HepG2 (cell line): ENCODE measurements around the gene HSPA5. TPM values are rescaled to one million over a fixed set of nuclear protein-coding genes. Genes with fewer than 3 reads are reported as not detected.

Experiments
- CENPBD1 ChIP-seq: sonication (generic); formaldehyde crosslinking; IDR thresholded peaks from 2 replicates; pipeline ENCODE4 v1.8.0; 2022; ENCODE audit warnings: missing genetic modification reagents, low read depth, mild to moderate bottlenecking, borderline replicate concordance
- DBP ChIP-seq: sonication (generic); formaldehyde crosslinking; IDR thresholded peaks from 2 replicates; pipeline ENCODE4 v1.4.0; 2020; ENCODE audit warnings: missing genetic modification reagents; ENCODE audit errors: not compliant biosample characterization
- IRF1 ChIP-seq: sonication (generic); formaldehyde crosslinking; IDR thresholded peaks from 2 replicates; pipeline ENCODE4 v1.4.0; 2020; ENCODE audit warnings: low read depth, mild to moderate bottlenecking, missing genetic modification reagents
- NR2C2 ChIP-seq: sonication (generic); formaldehyde crosslinking; IDR thresholded peaks from 2 replicates; pipeline ENCODE4 v1.4.0; 2020; ENCODE audit warnings: missing genetic modification reagents, mild to moderate bottlenecking, moderate library complexity, borderline replicate concordance
- SP1 ChIP-seq, 2 experiments: fragments of 450-650 bp in 1 of 2; sonication (generic) in 1 of 2; formaldehyde crosslinking in 1 of 2; IDR thresholded peaks; 2 replicates each; pipeline versions ENCODE4 v1.4.0 to v1.6.1; 2016 to 2020; ENCODE audit warnings: missing genetic modification reagents in 1 of 2
- TSC22D2 ChIP-seq: sonication (generic); formaldehyde crosslinking; IDR thresholded peaks from 2 replicates; pipeline ENCODE4 v1.5.1; 2020; ENCODE audit warnings: missing genetic modification reagents, mild to moderate bottlenecking, borderline replicate concordance
- ZHX1 ChIP-seq: sonication (generic); formaldehyde crosslinking; IDR thresholded peaks from 2 replicates; pipeline ENCODE4 v1.8.1; 2022; ENCODE audit warnings: low read depth, mild to moderate bottlenecking, missing genetic modification reagents
- ZNF230 ChIP-seq: sonication (generic); formaldehyde crosslinking; IDR thresholded peaks from 2 replicates; pipeline ENCODE4 v1.4.0; 2020; ENCODE audit warnings: mild to moderate bottlenecking, missing genetic modification reagents
- ZNF407 ChIP-seq: sonication (generic); formaldehyde crosslinking; IDR thresholded peaks from one replicate; pipeline ENCODE4 v1.5.1; 2020; ENCODE audit warnings: mild to moderate bottlenecking, missing genetic modification reagents; ENCODE audit errors: not compliant biosample characterization
- ZNF558 ChIP-seq: sonication (generic); formaldehyde crosslinking; IDR thresholded peaks from 2 replicates; pipeline ENCODE4 v1.9.0; 2022; ENCODE audit warnings: mild to moderate bottlenecking, missing genetic modification reagents, borderline replicate concordance
- ZNF782 ChIP-seq: sonication (generic); formaldehyde crosslinking; IDR thresholded peaks from 2 replicates; pipeline ENCODE4 v1.4.0; 2020; ENCODE audit warnings: missing genetic modification reagents, mild to moderate bottlenecking, borderline replicate concordance
- ZNF839 ChIP-seq: sonication (generic); formaldehyde crosslinking; IDR thresholded peaks from 2 replicates; pipeline ENCODE4 v1.4.0; 2020; ENCODE audit warnings: missing genetic modification reagents, mild to moderate bottlenecking, borderline replicate concordance
- ZSCAN9 ChIP-seq: IDR thresholded peaks from 2 replicates; pipeline ENCODE4 v1.6.1; 2016; ENCODE audit warnings: borderline replicate concordance
- polyA plus RNA-seq, 8 experiments: library from polyadenylated mRNA; depleted of rRNA in 3 of 8; stranded (reverse) in 7 of 8; unstranded in 1 of 8; fragments of >200 nt; fragmentation: Illumina TruSeq in 4 of 8; extraction: Trizol in 4 of 8; gene quantifications; 2 replicates each; pipeline versions ENCODE4 v1.2.1 to v1.2.3, GENCODE V29; 2011 to 2016; ENCODE audit warnings: low read depth in 4 of 8, missing spikeins in 1 of 8, mixed read lengths in 1 of 8; ENCODE audit not compliant: insufficient read depth in 1 of 8
- total RNA-seq, 5 experiments: library from RNA; depleted of rRNA; stranded (reverse); fragments of >200 nt; fragmentation: Illumina TruSeq; extraction: Trizol; gene quantifications; 2 replicates each; pipeline ENCODE4 v1.2.3, GENCODE V29; 2016; ENCODE audit warnings: low read depth in 1 of 5

The HSPA5 gene
- total and polyA plus RNA-seq, 2 of the 13 experiments (the other 11 are each of a cell fraction or from before 2014, with no cell fraction given) = 201 to 206 TPM

GRCh38 chr9:125189361-125190289 lies 51.5 kb downstream of the HSPA5 start, which contains the start of gene PPP6C (continued):
- no peak for TF ChIP-seq ZNF407
- peak; percentile 14; the same call in 1 of the 2 replicates for TF ChIP-seq ZNF230 (CRISPR knock-in tag)
- no peak for TF ChIP-seq TSC22D2 (CRISPR knock-in tag)
- TF ChIP-seq DBP (CRISPR knock-in tag) = no peak
- no peak for TF ChIP-seq SP1 (IDR thresholded peaks at IDR 0.05)
- peak; percentile 79 for TF ChIP-seq SP1 (CRISPR knock-in tag; IDR thresholded peaks at IDR 0.05)
- no peak for TF ChIP-seq ZNF839
- peak; percentile 62; the same call in 1 of the 2 replicates for TF ChIP-seq ZNF558 (CRISPR knock-in tag)
- TF ChIP-seq ZNF782 (CRISPR knock-in tag) = no peak
- TF ChIP-seq IRF1 = no peak
- TF ChIP-seq ZSCAN9 (CRISPR knock-in tag) = no peak
- TF ChIP-seq CENPBD1 (CRISPR knock-in tag) = 0 out of 2 replicates have a peak, but pooled peaks have one; percentile 69
- peak; percentile 68; the same call in 1 of the 2 replicates for TF ChIP-seq ZHX1 (CRISPR knock-in tag)
- peak; percentile 72 for TF ChIP-seq NR2C2
